K562 treated with DMSO at 1 percent for 12 hours (cell line): ENCODE measurements around the gene PRH2. TPM values are rescaled to one million over a fixed set of nuclear protein-coding genes. Genes with fewer than 3 reads are reported as not detected.

Source experiments
- total RNA-seq: library from RNA; unstranded; fragments of 300-600 nt; gene quantifications from 2 replicates; pipeline ENCODE4 v1.2.3, GENCODE V29; 2022; ENCODE audit not compliant: insufficient read depth

Gene PRH2
- not detected in 2 replicates for total RNA-seq

GRCh38 chr12:10928746-10929286, at the start of gene PRH2:
PRH2 (plus strand) TSS chr12:10929236; CDS start chr12:10929274, 38 bp downstream.

GRCh38 chr12:10884086-10884725, 44.8 kb upstream of the PRH2 start, which contains the start of gene PRH1:
PRH1 (minus strand) TSS chr12:10884255; CDS start chr12:10884217, 38 bp downstream.

GRCh38 chr12:10909462-10909861, 19.6 kb upstream of the PRH2 start, which contains the start of gene TAS2R13:
TAS2R13 (minus strand) TSS chr12:10909562; CDS start chr12:10909298, 264 bp downstream.

GRCh38 chr12:10939163-10939562, 10.1 kb downstream of the PRH2 start, which contains the start of gene TAS2R14:
TAS2R14 (minus strand) TSS chr12:10939263; CDS start chr12:10939207, 56 bp downstream.

Other genes starting within 250 kb of the PRH2 start
- 74.8 and 109 TPM in 2 replicates for gene YBX3, start 205.9 kb upstream of the PRH2 start, total RNA-seq
- not detected in 2 replicates for gene TAS2R7, start 126.6 kb upstream of the PRH2 start, total RNA-seq
- gene TAS2R8, start 122.0 kb upstream of the PRH2 start, total RNA-seq: not detected in 2 replicates
- not detected in 2 replicates for gene TAS2R9, start 119.1 kb upstream of the PRH2 start, total RNA-seq
- gene TAS2R10, start 102.9 kb upstream of the PRH2 start, total RNA-seq: not detected in 2 replicates
- gene PRR4, start 79.8 kb upstream of the PRH2 start, total RNA-seq: not detected in 2 replicates
- gene PRH1, start 45.0 kb upstream of the PRH2 start, total RNA-seq: 4.3 and 5.0 TPM in 2 replicates
- gene TAS2R13, start 19.7 kb upstream of the PRH2 start, total RNA-seq: not detected in 2 replicates
- gene TAS2R14, start 10.0 kb downstream of the PRH2 start, total RNA-seq: 0.92 and 0.94 TPM in 2 replicates
- gene TAS2R50, start 57.7 kb downstream of the PRH2 start, total RNA-seq: not detected in 2 replicates
- gene TAS2R20, start 69.1 kb downstream of the PRH2 start, total RNA-seq: 0.70 TPM in 1 of 2 replicates, not detected in the other
- gene TAS2R19, start 93.4 kb downstream of the PRH2 start, total RNA-seq: not detected in 2 replicates
- not detected in 2 replicates for gene TAS2R31, start 102.2 kb downstream of the PRH2 start, total RNA-seq
- gene TAS2R46, start 133.1 kb downstream of the PRH2 start, total RNA-seq: not detected in 2 replicates
- gene TAS2R43, start 163.1 kb downstream of the PRH2 start, total RNA-seq: not detected in 2 replicates
- gene TAS2R30, start 205.4 kb downstream of the PRH2 start, total RNA-seq: not detected in 2 replicates
- gene SMIM10L1, start 242.0 kb downstream of the PRH2 start, total RNA-seq: 9.1 and 10.7 TPM in 2 replicates